Brain microvascular endothelial cell (primary cell): ENCODE measurements around the gene FAM117A.
"Not testable (repeated sequence)": the region's sequence is repeated elsewhere in the genome, so short reads cannot be mapped to it uniquely, and the experiment has no call there.

Experiments
- DNase-seq: peaks from one replicate; pipeline ENCODE4 v3.0.0-alpha.2; 2020
- H3K27ac ChIP-seq: fragments of 250-450 bp; sonication (Bioruptor Pico); 2 replicates; pipeline ENCODE4 v1.5.1; 2020; ENCODE audit warnings: mild to moderate bottlenecking, moderate library complexity
- H3K27me3 ChIP-seq: fragments of 250-450 bp; sonication (Bioruptor Pico); replicated peaks from 2 replicates; pipeline ENCODE4 v1.5.1; 2020; ENCODE audit warnings: mild to moderate bottlenecking
- H3K36me3 ChIP-seq: fragments of 250-450 bp; sonication (Bioruptor Pico); replicated peaks from 2 replicates; pipeline ENCODE4 v1.5.1; 2020; ENCODE audit warnings: mild to moderate bottlenecking
- H3K4me3 ChIP-seq: 2 replicates; pipeline ENCODE4 v1.5.1; 2011; ENCODE audit warnings: low read depth, mild to moderate bottlenecking, control low read depth, low read length, moderate library complexity
- CTCF ChIP-seq: IDR thresholded peaks from 2 replicates; pipeline ENCODE4 v1.5.1; 2011; ENCODE audit warnings: low read depth, mild to moderate bottlenecking, moderate library complexity, low read length, control low read depth, inconsistent platforms; ENCODE audit errors: missing control alignments
- in situ Hi-C: cut with HindIII; loops from 2 replicates; pipeline ENCODE4 v1.10.0; 2017; ENCODE audit warnings: low sequenced_read_pairs, low pct_ligation_motif_present

The FAM117A gene

GRCh38 chr17:49725452-49726130, 38.3 kb downstream of the FAM117A start:
- in situ Hi-C loops = no loop called here
- TF ChIP-seq CTCF = no peak
- Histone ChIP-seq H3K27me3 (no peaks in the 10 kb centered on the region), H3K4me3 (no peak overlapping the region), H3K36me3 (no peaks in the 10 kb centered on the region), H3K27ac (no peak overlapping the region)
- no peak for DNase-seq

- in situ Hi-C loops, H3K36me3 ChIP-seq, H3K4me3 ChIP-seq, DNase-seq, H3K27me3 ChIP-seq, H3K27ac ChIP-seq: not testable (repeated sequence)
Observed at GRCh38 chr17:49724552-49724951, 39.4 kb downstream of the FAM117A start.

GRCh38 chr17:49723423-49723822, 40.5 kb downstream of the FAM117A start:
- Histone ChIP-seq H3K36me3 (no peaks in the 10 kb centered on the region), H3K4me3 (no peak overlapping the region), H3K27ac (no peak overlapping the region), H3K27me3 (no peaks in the 10 kb centered on the region)
- DNase-seq = no peak
- no peak for TF ChIP-seq CTCF
- in situ Hi-C loops = no loop called here

GRCh38 chr17:49722066-49722465, 41.9 kb downstream of the FAM117A start:
- no peak for TF ChIP-seq CTCF
- Histone ChIP-seq H3K4me3 (no peak overlapping the region), H3K27me3 (no peaks in the 10 kb centered on the region), H3K36me3 (no peaks in the 10 kb centered on the region), H3K27ac (no peak overlapping the region)
- no peak for DNase-seq
- in situ Hi-C loops = no loop called here

- no peaks in the 10 kb centered on the region for H3K36me3 ChIP-seq
- H3K4me3 ChIP-seq = no peak overlapping the region
- H3K27ac ChIP-seq = no peak overlapping the region
- no peak for DNase-seq
- TF ChIP-seq CTCF = no peak
- no peaks in the 10 kb centered on the region for H3K27me3 ChIP-seq
- in situ Hi-C loops = no loop called here
Observed at GRCh38 chr17:49717371-49717861, 46.5 kb downstream of the FAM117A start.

- in situ Hi-C loops = no loop called here
- no peak for DNase-seq
- TF ChIP-seq CTCF = no peak
- Histone ChIP-seq H3K27me3 (no peaks in the 10 kb centered on the region), H3K4me3 (no peak overlapping the region), H3K36me3 (no peaks in the 10 kb centered on the region), H3K27ac (no peak overlapping the region)
Observed at GRCh38 chr17:49716668-49717364, 47.1 kb downstream of the FAM117A start.
